GM10248 (cell line): ENCODE results near the gene SLC16A10.
"Not testable (repeated sequence)": the region's sequence is repeated elsewhere in the genome, so short reads cannot be mapped to it uniquely, and the experiment has no call there.

Experiments used
- CTCF ChIA-PET: fragments of 300-600 bp; sonication (Branson Sonifier 250); formaldehyde crosslinking; extraction: SDS; loops from one replicate; lab custom pipeline; 2021; ENCODE audit warnings: antibody characterized with exemption; lab: Yijun Ruan, JAX
- POLR2A ChIA-PET: fragments of 350-650 bp; sonication (Branson Sonifier 250); formaldehyde crosslinking; extraction: SDS; loops from one replicate; lab custom pipeline; 2020; ENCODE audit warnings: antibody characterized with exemption; lab: Yijun Ruan, JAX
- DNase-seq: peaks from one replicate; pipeline ENCODE4 v3.0.0; 2012; ENCODE audit errors: extremely low spot score
- CTCF ChIP-seq: IDR thresholded peaks from 2 replicates; pipeline ENCODE4 v1.5.1; 2012; ENCODE audit warnings: mild to moderate bottlenecking, low read depth; ENCODE audit errors: extremely low read depth, missing control alignments, control extremely low read depth

Gene SLC16A10

GRCh38 chr6:111252726-111253125 lies 165.4 kb downstream of the SLC16A10 start:
- no peak for TF ChIP-seq CTCF
- ChIA-PET POLR2A (no interaction called here), CTCF (interaction anchor here (1.0 to 2.4 kb wide), 3 partner anchors 10 to 791 kb away, joined by 3 to 6 read pairs (median 3); no protein-coding TSS in a partner anchor)
- no peak for DNase-seq

GRCh38 chr6:111254004-111254778 lies 166.9 kb downstream of the SLC16A10 start:
- no peak for DNase-seq
- POLR2A ChIA-PET: no interaction called here
- TF ChIP-seq CTCF: no peak
- CTCF ChIA-PET: interaction anchor here (2.4 kb wide), 1 partner anchor 11 kb away, joined by 6 read pairs; no protein-coding TSS in a partner anchor

- DNase-seq: no peak
These were observed 167.5 kb downstream of the SLC16A10 start for GRCh38 chr6:111254779-111255166.

GRCh38 chr6:111255838-111256237 lies 168.5 kb downstream of the SLC16A10 start:
- DNase-seq, CTCF ChIA-PET, POLR2A ChIA-PET: not testable (repeated sequence)

More at GRCh38 chr6:111254779-111255166, 167.5 kb downstream of the SLC16A10 start:
- TF ChIP-seq CTCF: no peak
- ChIA-PET POLR2A (no interaction called here), CTCF (no interaction called here)

- POLR2A ChIA-PET: no interaction called here
- no peak for DNase-seq
These were observed 169.3 kb downstream of the SLC16A10 start for GRCh38 chr6:111256646-111257045.

GRCh38 chr6:111258010-111258409 lies 170.7 kb downstream of the SLC16A10 start:
- no peak for DNase-seq
- ChIA-PET CTCF (interaction anchor here (1.0 to 2.7 kb wide), 27 partner anchors 8 to 784 kb away, joined by 3 to 63 read pairs (median 7); partner anchors contain the start of genes REV3L and TRAF3IP2), POLR2A (no interaction called here)
- TF ChIP-seq CTCF: no peak

More at GRCh38 chr6:111256646-111257045, 169.3 kb downstream of the SLC16A10 start:
- CTCF ChIA-PET: interaction anchor here (1.0 to 1.2 kb wide), 2 partner anchors 238 to 386 kb away, joined by 3 to 4 read pairs; no protein-coding TSS in a partner anchor
- peak; percentile 36 for TF ChIP-seq CTCF
